Activated CD8-positive, alpha-beta memory T cell treated with anti-CD3 and anti-CD28 coated beads for 24 hours (primary cell): ENCODE results near the gene SCLY.
"Not testable (repeated sequence)": the region's sequence is repeated elsewhere in the genome, so short reads cannot be mapped to it uniquely, and the experiment has no call there.

Experiments used
- DNase-seq: peaks from one replicate; pipeline ENCODE4 v3.0.0-alpha.2; 2020

SCLY gene

GRCh38 chr2:238042090-238042489 is 18.7 kb upstream of the SCLY start:
- no peak for DNase-seq

DNA sequence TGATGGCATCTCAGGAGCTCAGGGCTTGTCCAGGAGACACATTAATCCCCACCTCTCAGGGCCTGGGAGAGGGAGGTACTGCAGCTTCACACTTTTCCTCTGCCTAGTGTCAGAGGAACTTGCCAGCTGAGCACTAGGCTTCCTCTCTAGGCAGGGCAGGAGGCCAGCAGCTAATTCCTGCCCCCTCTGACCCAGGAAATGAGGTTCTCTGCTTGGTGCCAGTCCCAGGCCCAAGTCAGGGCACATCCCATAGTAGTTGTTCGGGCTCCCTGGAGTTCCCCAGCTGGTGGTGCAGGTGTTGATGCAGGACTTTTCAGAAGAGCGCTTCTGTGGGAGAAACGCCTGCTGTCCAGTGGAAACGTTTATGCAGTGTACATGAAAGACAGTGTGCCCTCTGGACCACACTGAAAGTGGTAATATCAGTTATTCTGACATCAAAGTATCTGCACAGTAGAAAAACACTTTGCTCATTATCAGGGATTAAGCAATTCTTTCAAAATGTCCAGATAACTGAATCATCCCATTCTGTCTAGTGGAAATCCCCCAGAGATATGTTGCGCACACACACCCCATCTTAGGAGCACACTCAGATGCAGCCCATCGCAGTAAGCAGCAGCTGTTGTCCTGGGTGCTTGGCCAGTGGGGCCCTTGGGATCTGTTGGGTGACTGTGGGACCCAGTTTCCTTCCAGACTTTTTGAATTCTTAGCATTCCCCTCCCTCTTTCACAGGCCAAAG is 17.8 kb upstream of the SCLY start:
- DNase-seq = no peak

GRCh38 chr2:238043851-238044250 is 16.9 kb upstream of the SCLY start:
- DNase-seq = peak; percentile 26

DNA sequence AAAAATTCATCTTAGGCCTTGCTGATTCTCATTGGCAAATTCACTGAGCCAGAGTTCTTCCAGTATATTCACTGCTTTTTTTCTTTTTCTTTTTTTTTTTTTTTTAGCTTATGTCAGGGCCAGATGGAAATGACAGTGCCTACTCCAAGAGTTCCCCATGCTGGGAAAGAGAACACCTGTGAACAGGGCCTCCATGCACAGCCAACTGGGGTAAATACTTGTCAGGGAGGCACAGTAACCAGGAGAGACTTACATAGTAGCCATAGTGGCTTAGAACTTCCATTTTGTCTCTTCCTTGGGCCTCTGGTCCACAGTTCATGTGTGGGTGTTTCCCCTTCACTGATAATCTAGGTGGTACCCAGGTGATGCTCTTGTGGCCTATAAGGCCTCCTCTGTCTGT is 15.2 kb upstream of the SCLY start:
- DNase-seq = peak; percentile 19

GRCh38 chr2:238046725-238047270 is 14.0 kb upstream of the SCLY start:
- DNase-seq = peak; percentile 35

DNA sequence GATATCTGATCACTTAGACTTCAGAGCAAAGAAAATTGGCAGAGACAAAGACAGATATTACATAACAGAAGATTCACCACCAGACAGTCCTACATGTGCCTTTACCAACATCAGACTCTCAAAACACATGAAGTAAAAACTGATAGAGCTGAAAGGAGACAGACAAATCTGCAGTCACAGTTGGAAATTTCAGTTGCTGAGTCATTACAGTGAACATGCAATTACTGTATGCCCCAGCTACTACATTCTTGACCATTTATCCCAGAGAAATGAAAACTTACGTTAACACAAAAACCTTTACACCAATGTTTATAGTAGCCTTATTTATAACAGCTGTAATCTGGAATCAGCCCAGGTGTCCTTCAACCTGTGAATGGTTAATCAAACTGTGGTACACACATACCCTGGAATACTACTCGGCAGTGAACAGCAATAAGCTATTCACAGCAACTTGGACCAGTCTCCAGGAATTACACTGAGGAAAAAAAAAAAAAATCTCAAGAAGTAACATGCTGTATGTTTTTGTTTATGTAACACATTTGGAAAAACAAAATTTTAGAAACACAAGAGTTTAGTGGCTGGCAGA is 7.5 kb upstream of the SCLY start:
- DNase-seq = no peak

DNA sequence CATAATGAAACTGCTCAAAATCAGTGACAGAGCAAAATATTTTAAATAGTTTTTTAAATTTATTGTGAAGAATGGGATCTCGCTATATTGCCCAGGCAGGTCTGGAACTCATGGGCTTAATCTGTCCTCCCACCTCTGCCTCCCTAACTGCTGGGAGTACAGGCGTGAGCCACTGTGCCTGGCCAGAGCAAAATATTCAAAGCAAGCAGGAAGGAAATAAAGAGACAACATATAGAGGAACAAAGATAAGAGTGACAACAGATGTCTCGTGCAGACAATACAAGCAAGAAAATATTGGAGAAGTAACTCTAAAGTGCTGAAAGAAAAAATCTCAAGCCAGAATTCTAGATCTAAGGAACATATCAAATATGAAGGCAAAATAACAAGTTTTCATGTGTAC is 5.0 kb upstream of the SCLY start:
- DNase-seq = no peak

DNA sequence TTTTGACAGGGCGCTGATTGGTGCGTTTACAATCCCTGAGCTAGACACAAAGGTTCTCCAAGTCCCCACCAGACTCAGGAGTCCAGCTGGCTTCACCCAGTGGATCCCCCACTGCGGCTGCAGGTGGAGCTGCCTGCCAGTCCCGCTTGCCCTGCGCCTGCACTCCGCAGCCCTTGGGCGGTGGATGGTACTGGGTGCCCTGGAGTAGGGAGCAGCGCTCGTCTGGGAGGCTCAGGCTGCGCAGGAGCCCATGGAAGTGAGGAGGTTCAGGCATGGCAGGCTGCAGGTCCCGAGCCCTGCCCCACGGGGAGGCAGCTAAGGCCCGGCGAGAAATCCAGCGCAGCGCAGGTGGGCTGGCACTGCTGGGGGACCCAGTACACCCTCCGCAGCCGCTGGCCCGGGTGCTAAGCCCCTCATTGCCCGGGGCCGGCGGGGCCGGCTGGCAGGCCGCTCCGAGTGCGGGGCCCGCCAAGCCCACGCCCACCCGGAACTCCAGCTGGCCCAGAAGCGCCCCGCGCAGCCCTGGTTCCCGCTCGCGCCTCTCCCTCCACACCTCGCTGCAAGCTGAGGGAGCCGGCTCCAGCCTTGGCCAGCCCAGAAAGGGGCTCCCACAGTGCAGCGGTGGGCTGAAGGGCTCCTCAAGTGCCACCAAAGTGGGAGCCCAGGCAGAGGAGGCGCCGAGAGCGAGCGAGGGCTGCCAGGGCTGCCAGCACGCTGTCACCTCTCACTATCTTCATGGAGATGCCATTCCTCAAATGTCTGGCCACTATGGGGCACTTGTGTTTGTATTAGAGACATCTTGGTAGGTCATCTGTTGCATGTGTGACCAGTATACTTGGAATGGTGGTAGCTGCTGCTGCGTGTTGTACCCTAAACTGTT is 2.9 kb upstream of the SCLY start:
- peak; percentile 56 for DNase-seq

- peak; percentile 28 for DNase-seq
These were observed 1.3 kb upstream of the SCLY start for GRCh38 chr2:238059505-238059904.

DNA sequence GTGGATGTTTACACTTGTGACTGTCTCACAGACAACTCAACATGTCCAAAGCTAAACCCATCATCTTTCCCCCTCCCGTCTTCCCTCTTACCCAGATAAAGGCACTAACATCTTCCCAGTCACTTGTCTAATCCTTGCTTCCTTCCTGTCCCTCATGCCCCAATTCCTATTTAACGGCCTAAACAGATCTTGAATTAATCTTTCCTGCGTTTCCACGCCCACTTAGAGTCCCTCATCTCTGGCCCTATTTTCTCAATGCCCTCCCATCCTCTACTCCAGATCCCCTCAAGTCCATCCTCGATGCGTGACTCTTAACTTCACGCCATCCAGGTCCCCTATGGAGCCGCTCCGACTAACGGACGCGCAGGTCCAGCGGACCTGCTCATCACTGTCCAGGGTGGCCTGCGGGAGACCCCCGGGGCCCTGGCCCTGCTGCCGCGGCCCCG is 682 bp upstream of the SCLY start:
- DNase-seq = no peak

- peak; percentile 74 for DNase-seq
These were observed 758 bp downstream of the SCLY start for GRCh38 chr2:238061315-238062202.

DNA sequence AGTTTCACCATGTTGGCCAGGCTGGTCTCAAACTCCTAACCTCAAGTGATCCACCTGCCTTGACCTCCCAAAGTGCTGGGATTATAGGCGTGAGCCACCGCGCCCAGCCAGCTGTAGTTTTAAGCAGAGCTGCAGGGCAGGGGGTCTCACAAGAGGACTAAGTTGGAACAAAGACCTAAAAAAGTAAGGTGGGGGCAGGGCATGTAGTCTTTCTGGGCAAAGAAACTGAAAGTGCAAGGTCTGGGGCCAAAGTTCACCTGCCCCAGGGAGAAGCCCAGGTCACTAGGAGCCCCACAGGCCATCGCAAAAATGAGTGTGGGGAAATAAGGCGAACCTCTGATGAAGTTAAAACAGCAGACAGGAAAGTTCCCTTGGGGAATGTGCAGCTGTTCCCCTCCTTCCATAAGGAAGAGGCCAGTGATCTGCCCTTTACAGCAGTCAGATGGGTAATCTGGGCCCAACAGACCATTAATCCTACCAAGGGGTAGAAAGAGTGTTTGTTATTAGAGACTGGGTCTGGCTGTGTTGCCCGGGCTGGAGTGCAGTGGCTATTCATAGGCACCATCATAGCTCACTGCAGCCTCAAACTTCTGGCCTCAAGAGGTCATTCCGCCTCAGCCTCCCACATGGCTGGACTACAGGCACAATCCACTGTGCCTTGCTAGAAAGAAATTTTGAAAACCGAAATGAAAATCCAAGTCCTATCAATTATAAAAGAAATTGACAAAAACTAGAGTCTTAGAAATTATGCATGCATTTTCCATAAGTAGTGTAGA is 2.8 kb downstream of the SCLY start:
- peak; percentile 47 for DNase-seq

DNA sequence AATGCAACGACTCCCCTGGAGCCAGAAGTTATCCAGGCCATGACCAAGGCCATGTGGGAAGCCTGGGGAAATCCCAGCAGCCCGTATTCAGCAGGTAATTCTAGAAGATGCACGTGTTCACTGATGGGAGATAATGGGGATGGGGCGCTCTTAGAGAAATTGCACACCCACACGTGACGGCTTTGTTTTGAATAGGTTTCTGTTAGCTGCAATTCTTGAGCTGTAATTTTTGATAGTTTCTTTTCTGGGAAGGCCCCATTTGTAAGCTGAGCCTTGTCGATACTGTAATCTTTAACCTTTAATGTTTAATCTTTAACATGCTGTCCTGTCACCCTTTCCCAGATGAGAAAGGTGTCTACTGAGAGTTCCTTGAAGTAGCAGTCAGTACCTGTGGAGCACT is 3.6 kb downstream of the SCLY start:
- DNase-seq = no peak

DNA sequence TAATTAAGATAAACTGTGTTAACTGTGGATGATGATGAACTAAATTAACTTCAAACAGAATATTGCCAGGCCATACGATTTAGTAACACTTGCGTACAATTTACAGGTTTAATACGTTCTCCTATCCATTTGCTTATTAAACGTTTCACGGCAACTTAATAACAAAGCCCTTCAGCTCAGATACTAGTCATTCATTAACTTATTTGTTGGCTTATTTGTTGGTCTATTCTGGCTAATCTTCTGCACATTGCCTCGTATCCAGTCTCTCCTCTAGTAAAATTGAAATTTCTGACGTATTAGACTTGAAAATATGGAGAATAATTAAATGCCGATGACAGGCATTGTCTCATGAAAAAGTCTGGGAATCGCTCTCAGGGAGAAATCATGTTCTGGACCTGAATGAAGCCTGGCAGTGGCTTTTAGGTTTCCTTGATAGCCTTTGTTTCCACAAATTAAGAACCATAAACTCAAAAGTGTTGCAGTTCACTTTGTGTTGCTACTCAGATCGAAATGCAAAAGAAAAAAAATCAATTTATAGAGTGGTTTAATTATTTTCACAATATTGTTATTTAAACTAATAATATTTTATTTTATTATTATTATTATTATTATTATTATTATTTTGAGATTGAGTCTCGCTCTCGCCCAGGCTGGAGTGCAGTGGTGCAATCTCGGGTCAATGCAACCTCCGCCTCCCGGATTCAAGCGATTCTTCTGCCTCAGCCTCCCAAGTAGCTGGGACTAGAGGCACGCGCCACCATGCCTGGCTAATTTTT is 4.5 kb downstream of the SCLY start:
- DNase-seq = no peak

DNA sequence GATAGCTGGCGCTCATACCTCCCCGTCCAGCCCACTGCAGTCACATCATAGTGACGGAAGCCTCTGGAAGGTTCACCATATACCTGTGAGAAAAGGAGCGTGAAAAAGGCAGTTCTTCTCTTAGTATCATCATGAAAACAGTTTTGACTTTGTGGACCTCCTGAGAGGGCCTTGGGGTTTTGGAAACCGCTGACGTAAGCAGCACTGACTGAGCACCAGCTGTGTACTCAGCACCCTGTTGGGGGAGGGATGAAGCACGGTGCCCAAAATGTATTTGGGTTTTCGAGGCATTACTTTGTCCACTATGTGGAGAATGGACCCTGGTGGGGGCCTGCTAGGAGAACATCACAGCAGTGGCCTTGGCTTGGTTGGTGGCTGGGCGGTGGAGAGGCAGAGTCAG is 5.4 kb downstream of the SCLY start:
- DNase-seq = no peak

- not testable (repeated sequence) for DNase-seq
These were observed 5.9 kb downstream of the SCLY start for GRCh38 chr2:238066718-238067117.

GRCh38 chr2:238067939-238068338 is 7.1 kb downstream of the SCLY start:
- DNase-seq = no peak

- DNase-seq = no peak
These were observed 8.4 kb downstream of the SCLY start for GRCh38 chr2:238069021-238069709.

DNA sequence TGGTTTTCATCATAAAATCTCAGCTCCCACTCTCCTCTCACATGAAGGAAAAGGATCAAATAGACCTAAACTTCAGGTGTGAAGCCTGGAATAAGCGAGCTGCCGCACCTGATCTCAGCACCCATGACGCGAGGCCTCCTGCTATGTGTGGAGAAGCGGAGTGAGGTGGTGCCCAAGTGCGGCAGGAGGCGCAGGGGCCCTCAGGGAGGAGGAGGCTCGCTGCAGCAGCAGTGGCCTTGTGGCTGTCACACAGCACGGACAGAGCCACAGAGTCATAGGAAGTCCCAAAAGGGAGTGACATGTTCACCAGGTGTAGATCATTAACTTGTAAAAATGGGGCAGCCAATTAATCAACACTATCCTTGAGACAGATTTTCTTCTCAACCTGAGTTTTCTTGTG is 9.1 kb downstream of the SCLY start:
- DNase-seq = no peak

GRCh38 chr2:238075397-238075796 is 14.6 kb downstream of the SCLY start:
- DNase-seq = no peak
